ENCODE results near the gene KDM1B.
"Not testable (repeated sequence)": the region's sequence is repeated elsewhere in the genome, so short reads cannot be mapped to it uniquely, and the experiment has no call there.

The KDM1B gene

DNA sequence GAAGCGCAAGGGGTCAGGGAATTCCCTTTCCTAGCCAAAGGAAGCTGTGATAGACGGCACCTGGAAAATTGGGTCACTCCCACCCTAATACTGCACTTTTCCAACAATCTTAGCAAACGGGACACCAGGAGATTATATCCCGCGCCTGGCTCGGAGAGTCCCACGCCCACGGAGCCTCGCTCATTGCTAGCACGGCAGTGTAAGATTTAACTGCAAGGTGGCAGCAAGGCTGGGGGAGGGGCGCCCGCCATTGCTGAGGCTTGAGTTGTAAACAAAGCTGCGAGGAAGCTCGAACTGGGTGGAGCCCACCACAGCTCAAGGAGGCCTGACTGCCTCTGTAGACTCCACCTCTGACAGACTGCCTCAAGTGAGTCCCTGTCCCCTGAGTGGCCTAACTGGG is 73.4 kb downstream of the KDM1B start:
- not testable (repeated sequence) for DNase-seq (ENCODE audit: low read depth in 3 of 3)

DNA sequence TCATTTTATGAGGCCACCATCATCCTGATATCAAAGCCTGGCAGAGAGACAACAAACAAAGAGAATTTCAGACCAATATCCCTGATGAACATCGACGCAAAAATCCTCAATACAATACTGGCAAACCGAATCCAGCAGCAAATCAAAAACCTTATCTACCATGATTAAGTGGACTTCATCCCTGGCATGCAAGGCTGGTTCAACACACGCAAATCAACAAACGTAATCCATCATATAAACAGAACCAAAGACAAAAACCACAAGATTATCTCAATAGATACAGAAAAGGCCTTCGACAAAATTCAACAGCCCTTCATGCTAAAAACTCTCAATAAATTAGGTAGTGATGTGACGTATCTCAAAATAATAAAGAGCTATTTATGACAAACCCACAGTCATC is 76.6 kb downstream of the KDM1B start:
- DNase-seq (ENCODE audit: low read depth in 3 of 3) = not testable (repeated sequence)

DNA sequence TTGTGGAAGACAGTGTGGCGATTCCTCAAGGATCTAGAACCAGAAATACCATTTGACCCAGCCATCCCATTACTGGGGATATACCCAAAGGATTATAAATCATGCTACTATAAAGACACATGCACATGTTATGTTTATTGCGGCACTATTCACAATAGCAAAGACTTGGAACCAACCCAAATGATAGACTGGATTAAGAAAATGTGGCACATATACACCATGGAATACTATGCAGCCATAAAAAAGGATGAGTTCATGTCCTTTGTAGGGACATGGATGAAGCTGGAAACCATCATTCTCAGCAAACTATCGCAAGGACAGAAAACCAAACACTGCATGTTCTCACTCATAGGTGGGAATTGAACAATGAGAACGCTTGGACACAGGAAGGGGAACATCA is 78.5 kb downstream of the KDM1B start:
- DNase-seq (ENCODE audit: low read depth in 3 of 3) = not testable (repeated sequence)

DNA sequence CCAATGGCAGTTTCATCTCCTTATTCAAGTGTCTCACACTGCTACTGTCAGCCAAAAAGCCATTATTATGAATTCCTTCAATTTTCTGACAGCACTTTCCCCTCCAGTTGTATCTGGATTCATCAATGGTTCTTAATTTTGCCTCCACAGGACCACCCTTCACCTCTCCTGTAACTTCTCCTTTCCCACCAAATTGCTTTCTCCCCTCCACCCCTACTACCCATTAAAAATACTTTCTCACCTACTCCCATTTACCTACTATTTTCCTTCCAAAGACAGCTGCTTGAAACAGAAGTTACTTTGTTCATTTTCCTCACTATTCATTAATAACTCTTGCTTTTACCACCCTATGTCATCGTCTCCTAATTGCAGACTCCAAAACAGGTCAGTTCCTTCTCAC is 79.3 kb downstream of the KDM1B start:
- DNase-seq (ENCODE audit: low read depth in 3 of 3) = no peak

DNA sequence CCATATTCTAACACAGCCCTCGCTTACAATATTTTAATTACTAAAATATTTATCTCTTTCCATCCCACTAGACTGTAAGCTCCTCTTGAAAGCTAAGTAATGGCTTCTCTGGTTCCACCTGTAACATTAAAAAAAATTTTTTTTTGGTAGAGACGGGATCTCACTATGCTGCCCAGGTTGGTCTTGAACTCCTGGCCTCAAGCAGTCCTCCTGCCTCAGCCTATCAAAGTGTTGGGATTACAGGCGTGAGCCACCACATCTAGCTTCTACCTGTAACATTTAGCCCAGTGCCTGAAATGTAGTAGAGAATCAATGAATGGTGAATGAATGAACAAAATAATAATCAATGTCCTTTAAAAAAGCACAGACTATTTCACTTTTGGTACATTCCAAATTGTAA is 80.3 kb downstream of the KDM1B start:
- no peak for DNase-seq (ENCODE audit: low read depth in 3 of 3)

DNA sequence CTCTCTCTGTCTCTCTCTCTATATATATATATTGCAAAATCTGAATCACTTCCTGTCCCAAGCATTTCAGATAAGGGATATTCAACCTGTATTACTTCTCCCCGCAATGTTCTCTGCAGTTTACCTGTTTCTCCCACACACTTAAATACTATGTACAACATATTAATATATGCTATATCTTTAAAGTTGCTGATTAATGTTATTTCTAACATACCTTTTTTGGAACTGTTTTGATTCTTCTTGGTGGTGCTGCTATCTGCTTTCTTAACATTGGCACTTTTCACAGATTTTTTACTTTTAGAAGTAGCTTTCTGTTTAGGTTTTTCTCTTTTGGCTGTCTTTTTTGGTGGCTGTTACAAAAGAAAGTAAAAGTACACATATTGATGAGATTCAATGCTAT is 81.9 kb downstream of the KDM1B start:
- no peak for DNase-seq (ENCODE audit: low read depth in 3 of 3)

DNA sequence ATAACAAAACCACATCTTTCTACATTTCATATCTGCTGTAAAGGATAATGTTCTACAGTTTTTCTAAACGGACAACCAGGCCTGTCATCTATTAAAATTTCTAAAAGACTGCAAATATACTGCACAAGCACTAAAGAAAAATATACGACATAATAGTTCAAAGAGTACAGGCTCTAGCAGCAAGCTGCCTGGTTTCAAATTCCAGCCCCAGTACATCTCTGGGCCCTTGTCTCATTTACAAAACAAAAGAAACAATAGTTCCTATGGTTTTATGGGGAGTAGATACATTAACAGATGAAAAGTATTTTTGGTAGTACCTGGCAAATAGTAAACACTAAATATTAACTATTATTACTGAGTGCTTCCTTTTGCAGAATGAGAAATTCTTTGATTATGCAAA is 85.0 kb downstream of the KDM1B start:
- DNase-seq (ENCODE audit: low read depth in 3 of 3) = no peak

DNA sequence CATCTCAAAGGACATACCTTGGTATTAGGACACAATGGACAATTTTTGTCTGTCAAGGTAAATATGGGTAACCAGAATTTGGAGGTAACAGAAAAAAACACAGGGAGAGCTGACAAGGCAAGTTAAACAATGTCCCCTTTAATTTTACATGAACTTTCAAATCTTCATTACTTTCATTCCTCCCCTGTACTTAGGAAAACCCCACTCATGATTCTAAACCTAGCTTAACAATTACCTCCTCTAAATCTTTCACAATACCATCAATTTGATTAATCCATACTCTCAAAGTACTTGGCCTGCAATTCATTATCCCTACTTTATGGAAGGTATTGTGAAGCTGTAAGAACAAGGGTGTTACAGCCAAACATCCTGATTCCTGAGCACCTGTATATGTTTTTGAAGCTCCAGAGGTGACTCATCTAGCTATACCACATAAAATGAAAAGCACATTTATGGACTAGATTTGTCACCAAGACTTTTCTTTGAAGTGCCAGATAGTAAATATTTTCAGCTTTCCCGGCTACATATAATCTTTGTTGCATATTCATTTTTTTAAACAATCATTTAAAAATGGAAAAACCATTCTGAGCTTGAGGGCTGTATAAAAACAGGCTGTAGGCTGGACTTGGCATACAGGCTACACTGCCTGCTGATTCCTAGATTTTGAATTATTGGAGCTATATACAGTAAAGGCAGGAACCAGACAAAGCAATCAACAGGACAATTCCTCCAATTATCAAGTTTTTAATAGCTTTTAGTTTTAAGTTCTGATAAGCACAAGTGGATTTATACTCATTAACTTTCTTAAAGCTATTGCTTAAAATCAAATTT is 86.2 kb downstream of the KDM1B start:
- no peak for DNase-seq (ENCODE audit: low read depth in 3 of 3)

DNA sequence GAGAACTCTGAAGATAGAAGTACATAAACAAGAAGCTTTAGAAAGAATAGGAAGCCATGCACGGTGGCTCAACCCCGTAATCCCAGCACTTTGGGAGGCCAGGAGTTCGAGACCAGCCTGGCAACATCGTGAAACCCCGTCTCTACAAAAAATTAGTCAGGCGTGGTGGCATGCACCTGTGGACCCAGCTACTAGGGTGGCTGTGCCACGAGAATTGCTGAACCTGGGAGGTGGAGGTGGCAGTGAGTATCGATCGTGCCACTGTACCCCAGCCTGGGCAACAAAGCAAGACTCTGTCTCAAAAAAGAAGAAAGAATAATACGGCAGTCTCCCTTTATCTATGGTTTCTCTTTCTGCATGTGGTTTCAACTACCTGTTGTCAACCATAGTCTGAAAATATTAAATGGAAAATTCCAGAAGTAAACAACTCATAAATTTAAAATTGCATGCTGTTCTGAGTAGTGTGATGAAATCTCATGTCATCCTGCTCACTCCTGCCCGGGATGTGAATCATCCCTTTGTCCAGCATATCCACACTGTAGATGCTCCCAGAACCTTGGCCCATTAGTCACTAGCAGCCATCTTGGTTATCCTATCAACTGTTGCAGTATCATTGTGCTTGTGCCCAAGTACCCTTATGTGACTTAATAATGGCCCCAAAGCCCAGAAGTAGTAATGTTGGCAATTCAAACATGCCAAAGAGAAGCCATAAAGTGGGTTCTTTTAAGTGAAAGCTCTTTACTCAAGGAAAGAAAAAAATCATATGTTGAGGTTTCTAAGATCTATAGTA is 87.0 kb downstream of the KDM1B start:
- no peak for DNase-seq (ENCODE audit: low read depth in 3 of 3)

DNA sequence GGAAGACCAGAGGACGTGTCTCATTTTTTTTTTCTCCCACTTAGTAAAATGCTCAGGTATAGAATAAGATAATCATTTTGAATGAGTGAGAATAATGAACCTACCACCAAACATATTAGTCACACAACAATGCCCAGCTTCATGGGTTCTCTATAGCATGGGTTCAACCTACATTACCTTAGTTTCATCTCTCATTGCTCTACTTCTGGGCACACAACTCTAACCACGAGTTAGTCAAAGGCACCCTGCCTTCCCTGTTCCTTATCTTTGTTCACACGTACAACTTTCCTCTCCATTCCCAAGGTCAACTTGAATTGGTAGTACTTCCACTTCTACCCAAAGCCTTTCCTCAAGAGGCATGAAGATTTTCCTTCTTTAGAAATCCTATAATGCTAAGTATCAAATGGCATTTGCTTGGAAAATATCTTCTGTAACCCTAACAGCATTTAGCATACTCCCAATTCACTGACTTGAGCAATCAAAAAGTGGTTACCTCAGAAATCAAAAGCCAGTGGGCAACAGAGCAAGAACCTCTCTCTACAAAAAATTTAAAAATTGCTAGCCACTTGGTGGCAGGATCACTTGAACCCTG is 88.2 kb downstream of the KDM1B start:
- DNase-seq (ENCODE audit: low read depth in 3 of 3) = no peak

DNA sequence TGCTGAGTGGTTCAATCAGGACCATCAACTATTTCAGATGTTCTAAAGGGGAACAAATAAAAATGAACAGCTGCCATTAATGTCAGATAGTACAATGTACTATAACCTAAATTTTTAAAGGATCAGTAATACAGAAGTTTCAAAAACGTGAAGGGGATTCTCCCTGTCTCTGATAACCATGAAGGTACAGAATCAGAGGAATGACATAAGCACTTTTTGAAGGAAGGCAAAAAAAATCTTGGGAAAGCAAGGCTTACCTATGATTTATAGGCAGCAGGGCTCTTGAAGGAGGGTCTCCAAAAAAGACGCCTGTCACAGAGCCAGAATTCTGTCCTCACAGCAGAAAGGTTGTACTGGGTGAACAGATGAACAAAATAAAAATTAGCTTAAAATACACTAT is 89.0 kb downstream of the KDM1B start:
- DNase-seq (ENCODE audit: low read depth in 3 of 3) = no peak

DNA sequence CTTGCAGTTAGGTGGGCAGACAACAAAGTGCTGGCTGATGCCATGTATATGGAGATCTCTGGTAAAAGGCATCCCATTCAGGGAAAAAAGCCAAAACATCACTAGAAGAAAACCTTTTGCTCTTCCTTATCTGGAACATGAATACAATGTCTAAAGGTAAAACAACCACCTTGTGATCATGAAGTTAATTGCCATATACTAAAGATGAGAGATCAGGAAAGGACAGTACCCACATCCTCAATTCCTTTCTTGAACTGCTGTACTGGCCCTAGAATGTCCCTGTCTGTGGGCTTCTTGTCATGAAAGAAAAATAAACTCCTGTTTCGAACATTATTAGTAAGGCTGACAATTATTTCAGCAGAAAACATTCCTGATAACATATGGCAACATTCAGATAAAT is 89.9 kb downstream of the KDM1B start:
- DNase-seq (ENCODE audit: low read depth in 3 of 3) = no peak

DNA sequence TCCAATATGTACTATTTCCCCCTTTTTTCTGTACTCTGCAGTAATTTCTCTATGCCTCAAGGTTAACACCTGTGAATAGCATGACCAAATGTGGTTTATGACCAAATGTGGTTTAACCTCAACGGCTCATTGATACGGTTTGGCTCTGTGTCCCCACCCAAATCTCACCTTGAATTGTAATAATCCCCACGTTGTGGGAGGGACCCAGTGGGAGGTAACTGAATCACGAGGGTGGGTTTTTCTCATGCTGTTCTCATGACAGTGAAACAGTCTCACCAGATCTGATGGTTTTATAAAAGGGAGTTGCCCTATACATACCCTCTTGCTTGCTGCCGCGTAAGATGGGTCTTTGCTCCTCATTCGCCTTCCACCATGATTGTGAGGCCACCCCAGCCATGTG is 90.4 kb downstream of the KDM1B start:
- DNase-seq (ENCODE audit: low read depth in 3 of 3) = no peak

DNA sequence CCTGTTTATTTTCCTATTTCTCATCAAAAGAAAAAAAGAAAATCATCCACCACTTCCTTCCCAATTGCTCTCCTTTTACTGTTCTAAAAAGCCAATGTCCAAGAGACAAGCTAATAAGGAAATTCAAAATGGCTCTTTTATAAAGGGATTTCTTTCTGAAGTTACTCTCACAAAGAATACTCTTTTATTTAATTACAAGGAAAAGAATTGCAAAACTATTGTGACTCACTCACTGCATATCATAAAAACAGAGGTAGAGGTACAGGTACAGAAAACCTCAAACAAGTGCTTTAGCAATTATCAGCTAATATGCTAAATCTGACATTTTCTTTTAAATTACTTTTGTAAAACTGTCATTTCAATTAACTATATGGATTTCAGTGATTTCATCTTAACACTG is 91.0 kb downstream of the KDM1B start:
- no peak for DNase-seq (ENCODE audit: low read depth in 3 of 3)

DNA sequence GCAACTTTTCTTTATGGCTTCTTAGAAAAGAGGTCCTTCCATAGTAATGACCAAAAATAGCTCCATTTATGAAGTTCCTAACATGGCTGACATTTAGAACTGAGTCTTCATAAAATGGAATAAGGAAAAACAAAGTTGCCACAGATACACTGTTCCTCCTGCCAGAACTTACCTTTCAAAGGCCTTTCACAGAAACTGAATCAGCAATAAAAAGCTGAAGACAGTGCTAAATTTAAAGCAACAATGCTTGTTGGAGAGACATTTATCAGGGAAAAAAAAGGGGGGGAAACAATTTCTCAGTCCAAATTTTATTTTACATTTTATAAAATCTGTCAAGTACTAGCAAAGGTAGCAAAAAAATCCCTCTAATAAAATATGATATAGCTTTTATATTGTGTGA is 91.8 kb downstream of the KDM1B start:
- DNase-seq (ENCODE audit: low read depth in 3 of 3) = no peak

DNA sequence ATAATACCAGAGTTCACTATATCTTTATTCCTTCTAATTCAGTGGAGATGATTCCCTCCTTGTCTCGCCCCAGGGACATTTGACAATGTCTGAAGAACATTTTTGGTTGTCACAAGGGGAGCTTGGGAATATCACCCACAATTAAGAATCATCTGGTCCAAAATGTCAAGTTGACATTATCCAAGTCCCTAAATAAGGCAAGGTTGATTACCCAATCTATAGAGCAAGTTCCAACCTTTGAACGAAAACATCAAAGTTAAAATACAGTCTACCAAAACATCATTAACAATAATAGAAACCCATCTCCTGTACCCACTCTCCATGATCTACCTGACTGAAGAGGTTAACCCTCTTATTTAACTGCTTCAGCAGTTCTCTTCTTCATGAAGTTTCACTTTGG is 93.5 kb downstream of the KDM1B start:
- no peak for DNase-seq (ENCODE audit: low read depth in 3 of 3)

DNA sequence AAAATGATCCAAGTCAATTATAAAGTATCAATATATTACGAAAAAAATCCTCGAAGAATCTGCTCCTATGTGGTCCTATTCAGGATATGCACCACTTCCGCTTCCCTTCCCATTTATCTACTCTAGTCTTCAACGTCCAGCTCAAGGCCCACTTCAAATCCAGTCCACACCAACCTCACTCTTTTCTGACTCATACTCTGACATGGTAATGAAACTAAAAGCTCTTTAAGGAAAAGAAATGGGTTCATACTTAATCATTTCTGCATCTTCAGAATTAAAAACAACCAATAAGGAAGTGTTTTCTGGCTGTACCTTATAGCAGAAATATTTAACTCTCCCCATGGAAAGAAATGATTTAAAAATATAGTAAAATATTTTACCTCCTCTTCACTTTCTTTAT is 94.0 kb downstream of the KDM1B start:
- no peak for DNase-seq (ENCODE audit: low read depth in 3 of 3)

DNA sequence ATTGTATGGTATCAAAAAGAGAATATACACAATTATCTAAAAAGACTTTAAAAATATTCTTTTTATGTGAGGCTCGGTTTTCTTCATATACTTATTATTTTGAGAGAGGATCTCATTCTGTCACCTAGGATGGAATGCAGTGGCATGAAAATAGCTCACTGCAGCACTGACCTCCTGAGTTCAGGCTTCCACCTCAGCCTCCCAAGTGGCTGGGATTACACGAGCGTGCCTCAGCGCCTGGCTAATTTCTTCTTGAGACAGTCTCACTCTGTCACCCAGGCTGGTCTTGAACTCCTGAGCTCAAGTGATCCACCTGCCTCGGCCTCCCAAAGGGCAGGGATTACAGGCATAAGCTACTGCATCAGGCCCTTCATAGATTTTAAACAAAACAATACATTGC is 98.4 kb downstream of the KDM1B start:
- no peak for DNase-seq (ENCODE audit: low read depth in 3 of 3)

DNA sequence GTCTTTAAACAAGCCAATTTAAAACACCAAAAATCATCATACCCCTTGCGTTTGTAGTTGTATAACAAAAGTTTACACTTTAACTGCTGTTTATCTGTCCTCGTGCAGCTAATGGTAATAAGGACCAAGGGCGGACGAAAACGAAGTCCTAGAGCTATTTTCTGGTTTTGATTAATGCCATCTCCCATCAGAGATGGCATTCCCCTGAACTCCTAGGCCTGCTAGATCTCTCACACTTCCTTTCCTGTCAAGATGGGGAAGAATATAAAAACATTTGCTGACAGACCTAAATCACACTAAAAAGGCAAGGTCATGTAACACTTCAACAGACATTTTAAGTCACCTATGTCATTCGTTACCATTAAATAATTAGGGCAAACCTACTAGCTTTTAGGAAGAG is 99.6 kb downstream of the KDM1B start:
- DNase-seq (ENCODE audit: low read depth in 3 of 3) = no peak

DNA sequence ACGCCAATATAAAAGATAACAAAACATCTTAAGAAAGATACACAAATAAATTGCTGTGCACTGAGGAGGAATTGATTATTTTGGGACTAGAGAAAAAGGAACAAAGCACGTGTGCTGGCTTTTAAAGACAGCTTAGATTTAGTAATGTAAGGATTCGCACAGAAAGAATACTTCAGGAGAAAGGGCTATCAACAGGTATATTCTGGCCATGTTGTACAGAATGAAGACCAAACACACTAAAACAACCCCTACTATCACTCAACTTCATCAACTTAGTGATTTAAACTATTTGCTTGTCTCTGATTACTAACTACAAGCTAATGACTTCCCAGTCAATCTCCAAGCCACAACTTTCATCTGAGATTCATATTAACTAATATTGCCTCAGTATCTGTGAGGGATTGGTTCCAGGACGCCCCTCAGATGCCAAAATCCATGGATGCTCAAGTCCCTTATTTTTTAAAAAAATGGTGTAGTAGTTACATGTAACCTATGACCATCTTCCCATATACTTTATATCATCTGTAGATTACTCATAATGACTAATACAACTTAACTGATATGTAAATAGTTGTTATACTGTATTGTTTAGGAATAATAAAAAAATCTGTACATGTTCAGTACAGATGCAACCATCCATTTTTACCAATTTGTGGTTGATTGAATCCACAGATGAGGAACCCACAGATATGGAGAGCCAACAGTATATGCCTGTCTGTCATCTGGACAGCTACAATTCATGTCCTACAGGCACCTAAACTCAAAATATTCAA is 104.6 kb downstream of the KDM1B start:
- no peak for DNase-seq (ENCODE audit: low read depth in 3 of 3)

DNA sequence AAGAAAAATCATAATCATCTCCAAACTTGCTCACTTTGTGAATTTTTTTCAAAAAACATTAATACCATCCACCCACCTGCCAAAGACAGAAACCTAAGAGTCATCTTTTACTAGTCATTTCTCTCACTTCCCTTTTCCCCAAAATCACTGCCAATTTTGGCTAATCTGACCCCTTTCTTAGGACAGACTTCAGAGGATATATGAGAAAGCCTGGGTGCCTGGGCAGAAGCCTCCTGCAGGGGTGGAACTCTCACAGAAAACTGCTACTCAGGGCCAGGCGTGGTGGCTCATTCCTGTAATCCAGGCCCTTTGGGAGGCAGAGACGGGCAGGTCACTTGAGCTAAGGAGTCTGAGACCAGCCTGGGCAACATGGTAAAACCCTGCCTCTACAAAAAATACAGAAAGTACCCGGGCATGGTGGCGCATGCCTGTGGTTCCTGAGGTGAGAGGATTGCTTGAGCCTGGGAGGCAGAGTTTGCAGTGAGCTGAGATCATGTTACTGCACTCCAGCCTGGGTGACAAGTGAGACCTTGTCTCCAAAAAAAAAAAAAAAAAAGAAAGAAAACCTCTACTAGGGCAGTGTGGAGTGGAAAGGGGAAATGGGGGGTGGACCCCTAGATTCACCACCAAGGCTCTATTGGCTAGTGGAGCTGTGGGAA is 105.4 kb downstream of the KDM1B start:
- no peak for DNase-seq (ENCODE audit: low read depth in 3 of 3)

DNA sequence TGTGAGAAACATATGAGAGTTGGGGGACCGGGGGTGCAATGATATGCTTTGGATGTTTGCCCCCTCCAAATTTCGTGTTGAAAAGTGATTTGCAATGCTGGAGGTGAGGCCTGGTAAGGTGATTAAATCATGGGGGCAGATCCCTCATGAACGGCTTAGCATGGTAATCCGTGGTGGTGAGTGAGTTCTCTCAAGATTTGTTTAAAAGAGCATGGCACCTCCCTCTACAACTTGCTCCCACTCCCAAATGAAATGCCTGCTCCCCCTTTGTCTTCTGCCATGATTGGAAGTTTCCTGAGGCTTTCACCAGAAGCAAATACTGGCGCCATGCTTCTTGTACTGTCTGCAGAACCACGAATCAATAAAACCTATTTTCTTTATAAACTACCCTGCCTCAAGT is 106.7 kb downstream of the KDM1B start:
- no peak for DNase-seq (ENCODE audit: low read depth in 3 of 3)

Measured in stimulated activated CD4-positive, alpha-beta T cell treated with anti-CD3 and anti-CD28 coated beads, TNF-alpha, amount 100 ng/mL, for 48 hours (primary cell).